IMR-90 (cell line): ENCODE measurements around the gene THAP5.

Source experiments
- CEBPB ChIP-seq: IDR thresholded peaks from 2 replicates; pipeline ENCODE4 v1.6.1; 2012; ENCODE audit warnings: low read depth, low read length, improper control_type of control experiment
- CHD1 ChIP-seq: IDR thresholded peaks from 2 replicates; pipeline ENCODE4 v1.6.1; 2012; ENCODE audit warnings: low read depth, low read length, improper control_type of control experiment
- POLR2A ChIP-seq: IDR thresholded peaks from 2 replicates; pipeline ENCODE4 v1.6.1; 2012; ENCODE audit warnings: mild to moderate bottlenecking, low read depth, low read length
- RAD21 ChIP-seq: IDR thresholded peaks from 2 replicates; pipeline ENCODE4 v1.6.1; 2012; ENCODE audit warnings: low read length, improper control_type of control experiment
- RFX5 ChIP-seq: IDR thresholded peaks from 2 replicates; pipeline ENCODE4 v1.8.0; 2012; ENCODE audit warnings: low read depth, mild to moderate bottlenecking, low read length, moderate library complexity
- SMC3 ChIP-seq: fragments of 150-350 bp; IDR thresholded peaks from 2 replicates; pipeline ENCODE4 v1.6.1; 2016; ENCODE audit warnings: low read depth, mild to moderate bottlenecking, antibody characterized with exemption, low read length, moderate library complexity
- TF ChIP-seq, protein P1 (sequence below): conservative IDR thresholded peaks from 2 replicates; pipeline ENCODE4 v1.5.1; 2012; ENCODE audit warnings: mild to moderate bottlenecking, low read depth, low read length, improper control_type of control experiment
- TF ChIP-seq, protein P2 (sequence below): fragments of 150-350 bp; IDR thresholded peaks from 2 replicates; pipeline ENCODE4 v1.6.1; 2017; ENCODE audit warnings: mild to moderate bottlenecking, antibody characterized with exemption, low read length, low read depth

DNA sequence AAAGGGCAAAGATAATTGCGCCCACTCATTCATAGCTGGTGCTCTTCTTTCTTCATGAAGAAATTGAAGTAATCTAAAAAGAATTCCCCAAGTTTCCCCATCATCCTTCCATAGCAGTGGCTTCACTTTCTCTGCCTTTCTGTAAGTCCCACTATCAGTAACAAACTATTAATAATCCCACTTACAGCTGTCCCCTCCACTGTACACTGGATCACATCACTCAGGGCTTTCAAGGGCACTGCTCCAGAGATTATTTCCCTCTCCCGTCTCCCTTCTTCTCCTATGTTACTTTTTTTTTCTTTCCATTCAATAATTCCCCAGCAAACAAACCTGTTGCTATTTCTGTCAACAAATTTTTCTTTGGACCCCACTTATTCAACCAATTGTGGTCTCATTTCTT is 16.3 kb upstream of the THAP5 start:
- TF ChIP-seq, protein P1, sequence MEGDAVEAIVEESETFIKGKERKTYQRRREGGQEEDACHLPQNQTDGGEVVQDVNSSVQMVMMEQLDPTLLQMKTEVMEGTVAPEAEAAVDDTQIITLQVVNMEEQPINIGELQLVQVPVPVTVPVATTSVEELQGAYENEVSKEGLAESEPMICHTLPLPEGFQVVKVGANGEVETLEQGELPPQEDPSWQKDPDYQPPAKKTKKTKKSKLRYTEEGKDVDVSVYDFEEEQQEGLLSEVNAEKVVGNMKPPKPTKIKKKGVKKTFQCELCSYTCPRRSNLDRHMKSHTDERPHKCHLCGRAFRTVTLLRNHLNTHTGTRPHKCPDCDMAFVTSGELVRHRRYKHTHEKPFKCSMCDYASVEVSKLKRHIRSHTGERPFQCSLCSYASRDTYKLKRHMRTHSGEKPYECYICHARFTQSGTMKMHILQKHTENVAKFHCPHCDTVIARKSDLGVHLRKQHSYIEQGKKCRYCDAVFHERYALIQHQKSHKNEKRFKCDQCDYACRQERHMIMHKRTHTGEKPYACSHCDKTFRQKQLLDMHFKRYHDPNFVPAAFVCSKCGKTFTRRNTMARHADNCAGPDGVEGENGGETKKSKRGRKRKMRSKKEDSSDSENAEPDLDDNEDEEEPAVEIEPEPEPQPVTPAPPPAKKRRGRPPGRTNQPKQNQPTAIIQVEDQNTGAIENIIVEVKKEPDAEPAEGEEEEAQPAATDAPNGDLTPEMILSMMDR = no peak
- no peak for TF ChIP-seq SMC3
- TF ChIP-seq, protein P2, sequence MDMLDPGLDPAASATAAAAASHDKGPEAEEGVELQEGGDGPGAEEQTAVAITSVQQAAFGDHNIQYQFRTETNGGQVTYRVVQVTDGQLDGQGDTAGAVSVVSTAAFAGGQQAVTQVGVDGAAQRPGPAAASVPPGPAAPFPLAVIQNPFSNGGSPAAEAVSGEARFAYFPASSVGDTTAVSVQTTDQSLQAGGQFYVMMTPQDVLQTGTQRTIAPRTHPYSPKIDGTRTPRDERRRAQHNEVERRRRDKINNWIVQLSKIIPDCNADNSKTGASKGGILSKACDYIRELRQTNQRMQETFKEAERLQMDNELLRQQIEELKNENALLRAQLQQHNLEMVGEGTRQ = no peak
- no peak for TF ChIP-seq RAD21
- no peak for TF ChIP-seq POLR2A
- no peak for TF ChIP-seq CHD1
- no peak for TF ChIP-seq RFX5
- no peak for TF ChIP-seq CEBPB
